Activated gamma-delta T cell treated with Interleukin-2 at 50 U/mL for 16 hours (primary cell): Measurements from ENCODE around the gene RPL9.
"Not testable (repeated sequence)": the region's sequence is repeated elsewhere in the genome, so short reads cannot be mapped to it uniquely, and the experiment has no call there.

Experiments
- DNase-seq: peaks from one replicate; pipeline ENCODE4 v3.0.0-alpha.2; 2020

The RPL9 gene

GRCh38 chr4:39458505-39459300, at the start of gene RPL9, which contains the start of gene LIAS:
TSS of gene RPL9 (minus strand) at chr4:39458922. CDS start at chr4:39458439, 483 bp downstream.
TSS of gene LIAS (plus strand) at chr4:39459056. CDS start at chr4:39459118, 62 bp downstream.
- DNase-seq = peak; percentile 90

- no peak for DNase-seq
Measured at GRCh38 chr4:39505581-39505980, 46.9 kb upstream of the RPL9 start.

GRCh38 chr4:39504538-39504937, 45.8 kb upstream of the RPL9 start:
- no peak for DNase-seq

GRCh38 chr4:39502664-39503035, 43.9 kb upstream of the RPL9 start:
- DNase-seq = not testable (repeated sequence)

GRCh38 chr4:39502019-39502663, 43.4 kb upstream of the RPL9 start:
- no peak for DNase-seq

GRCh38 chr4:39498727-39499020, 40.0 kb upstream of the RPL9 start:
- no peak for DNase-seq

- no peak for DNase-seq
Measured at GRCh38 chr4:39497909-39498726, 39.4 kb upstream of the RPL9 start.

- DNase-seq = no peak
Measured at GRCh38 chr4:39495446-39496213, 36.9 kb upstream of the RPL9 start.

- no peak for DNase-seq
Measured at GRCh38 chr4:39494354-39494753, 35.6 kb upstream of the RPL9 start.

- no peak for DNase-seq
Measured at GRCh38 chr4:39490322-39490721, 31.6 kb upstream of the RPL9 start.

GRCh38 chr4:39486221-39486804, 27.6 kb upstream of the RPL9 start:
- DNase-seq = no peak

GRCh38 chr4:39484582-39485272, 26.0 kb upstream of the RPL9 start:
- DNase-seq = no peak

GRCh38 chr4:39480902-39481695, 22.4 kb upstream of the RPL9 start:
- DNase-seq = no peak

GRCh38 chr4:39480251-39480650, 21.5 kb upstream of the RPL9 start:
- DNase-seq = no peak

- DNase-seq = no peak
Measured at GRCh38 chr4:39476187-39476895, 17.6 kb upstream of the RPL9 start.

- no peak for DNase-seq
Measured at GRCh38 chr4:39472396-39472795, 13.7 kb upstream of the RPL9 start.

- no peak for DNase-seq
Measured at GRCh38 chr4:39470402-39470801, 11.7 kb upstream of the RPL9 start.

- DNase-seq = no peak
Measured at GRCh38 chr4:39469429-39470077, 10.8 kb upstream of the RPL9 start.

GRCh38 chr4:39467464-39467863, 8.7 kb upstream of the RPL9 start:
- DNase-seq = no peak

- DNase-seq = no peak
Measured at GRCh38 chr4:39466747-39467146, 8.0 kb upstream of the RPL9 start.
